ENCODE measurements around the gene EHHADH. TPM values are rescaled to one million over a fixed set of nuclear protein-coding genes. Genes with fewer than 3 reads are reported as not detected.

The EHHADH gene
- total and polyA plus RNA-seq, 4 donors, result 2.8 to 11.1 (median 6.3) TPM

- Histone ChIP-seq H3K9ac (ENCODE audit: insufficient read depth in 1 of 2, low read length in 2 of 2) (no peak overlapping the region), H3K4me1 (ENCODE audit: control insufficient read depth in 5 of 5, insufficient read depth in 5 of 5, low read length in 5 of 5) (no peaks in the 10 kb centered on the region), H3K4me3 (no peak overlapping the region), H3K36me3 (ENCODE audit: control insufficient read depth in 4 of 4, insufficient read depth in 4 of 4, low read length in 4 of 4) (no peaks in the 10 kb centered on the region), H3K9me3 (ENCODE audit: control insufficient read depth in 4 of 4, insufficient read depth in 3 of 4, low read length in 3 of 4) (no peaks in the 10 kb centered on the region), H3K27me3 (ENCODE audit: control insufficient read depth in 3 of 3, insufficient read depth in 3 of 3, low read length in 2 of 3) (peaks cover 0 to 6% (median 4%) of the 10 kb centered on the region in 3 donors), H3K27ac (ENCODE audit: low read depth in 1 of 2, low read length in 1 of 2) (no peak overlapping the region)
- no peak for TF ChIP-seq CTCF (IDR thresholded peaks at IDR 0.05; ENCODE audit: control extremely low read depth, extremely low read depth)
- 100% methylated on average over 1 of the region's 1 CpG for WGBS, 2 donors
- DNase-seq (no peak), ATAC-seq (ENCODE audit: insufficient read depth, low FRiP score) (no peak)
Observed at GRCh38 chr3:185272033-185272432, 18.2 kb upstream of the EHHADH start.

- Histone ChIP-seq H3K4me1 (ENCODE audit: control insufficient read depth in 5 of 5, insufficient read depth in 5 of 5, low read length in 5 of 5) (no peaks in the 10 kb centered on the region), H3K9me3 (ENCODE audit: control insufficient read depth in 4 of 4, insufficient read depth in 3 of 4, low read length in 3 of 4) (no peaks in the 10 kb centered on the region), H3K27me3 (ENCODE audit: control insufficient read depth in 3 of 3, insufficient read depth in 3 of 3, low read length in 2 of 3) (peaks cover 0 to 6% (median 0%) of the 10 kb centered on the region in 3 donors), H3K36me3 (ENCODE audit: control insufficient read depth in 4 of 4, insufficient read depth in 4 of 4, low read length in 4 of 4) (no peaks in the 10 kb centered on the region), H3K9ac (ENCODE audit: insufficient read depth in 1 of 2, low read length in 2 of 2) (no peak overlapping the region), H3K27ac (ENCODE audit: low read depth in 1 of 2, low read length in 1 of 2) (no peak overlapping the region), H3K4me3 (no peak overlapping the region)
- ATAC-seq (ENCODE audit: insufficient read depth, low FRiP score) (no peak), DNase-seq (no peak)
- TF ChIP-seq CTCF (IDR thresholded peaks at IDR 0.05; ENCODE audit: control extremely low read depth, extremely low read depth), result no peak
- 88 to 91% methylated on average over 4 of the region's 4 CpGs for WGBS, 2 donors
Observed at GRCh38 chr3:185270956-185271332, 17.1 kb upstream of the EHHADH start.

GRCh38 chr3:185270262-185270955, 16.6 kb upstream of the EHHADH start:
- ATAC-seq (ENCODE audit: insufficient read depth, low FRiP score) (peak; percentile 41), DNase-seq (peak in 1 of 3 donors; percentile 24)
- Histone ChIP-seq H3K9me3 (ENCODE audit: control insufficient read depth in 4 of 4, insufficient read depth in 3 of 4, low read length in 3 of 4) (no peaks in the 10 kb centered on the region), H3K4me1 (ENCODE audit: control insufficient read depth in 5 of 5, insufficient read depth in 5 of 5, low read length in 5 of 5) (no peaks in the 10 kb centered on the region), H3K27ac (ENCODE audit: low read depth in 1 of 2, low read length in 1 of 2) (no peak overlapping the region), H3K9ac (ENCODE audit: insufficient read depth in 1 of 2, low read length in 2 of 2) (no peak overlapping the region), H3K4me3 (no peak overlapping the region), H3K27me3 (ENCODE audit: control insufficient read depth in 3 of 3, insufficient read depth in 3 of 3, low read length in 2 of 3) (peaks cover 0 to 6% (median 0%) of the 10 kb centered on the region in 3 donors), H3K36me3 (ENCODE audit: control insufficient read depth in 4 of 4, insufficient read depth in 4 of 4, low read length in 4 of 4) (no peaks in the 10 kb centered on the region)
- TF ChIP-seq CTCF (IDR thresholded peaks at IDR 0.05; ENCODE audit: control extremely low read depth, extremely low read depth), result no peak
- WGBS, 2 donors, result 55 to 58% methylated on average over 4 of the region's 4 CpGs

All from lung (tissue), 12 donors.